Panc1 (cell line): ENCODE measurements around the gene DNAJB8. TPM values are rescaled to one million over a fixed set of nuclear protein-coding genes. Genes with fewer than 3 reads are reported as not detected.

Experiments used
- ATAC-seq: fragments of 200-7000 bp; cut with Tn5 transposase; 2 replicates; pipeline ENCODE4 v1.9.1; 2020; ENCODE audit warnings: mild to moderate bottlenecking, moderate library complexity
- BruUV-seq: library from RNA; stranded (reverse); fragments of 400-500 nt; replicated peaks from 2 replicates; lab custom pipeline; 2021; lab: Mats Ljungman, UMichigan
- CTCF ChIA-PET: fragments of 300-600 bp; sonication (Branson Sonifier 250); formaldehyde crosslinking; loops from one replicate; lab custom pipeline; 2022; ENCODE audit warnings: antibody characterized with exemption; lab: Charles Lee
- POLR2A ChIA-PET: fragments of 300-600 bp; sonication (Branson Sonifier 250); formaldehyde crosslinking; loops from one replicate; lab custom pipeline; 2022; ENCODE audit warnings: antibody characterized with exemption; lab: Charles Lee
- DNase-seq: peaks from one replicate; pipeline ENCODE4 v3.0.0-alpha.2; 2010; ENCODE audit warnings: low read depth, low spot score
- H3K27ac ChIP-seq: 2 replicates; pipeline ENCODE4 v1.5.1; 2011; ENCODE audit warnings: mild to moderate bottlenecking, low read length, inconsistent platforms
- H3K27me3 ChIP-seq: fragments of 200-500 bp; sonication (Bioruptor generic); 2 replicates; pipeline ENCODE4 v1.6.0; 2014; ENCODE audit warnings: low read length, inconsistent platforms; ENCODE audit not compliant: control insufficient read depth, insufficient read depth
- H3K36me3 ChIP-seq: fragments of 200-500 bp; sonication (Bioruptor generic); 2 replicates; pipeline ENCODE4 v1.5.1; 2014; ENCODE audit warnings: inconsistent platforms, mild to moderate bottlenecking, low read length, moderate library complexity; ENCODE audit not compliant: control insufficient read depth, insufficient read depth
- H3K4me1 ChIP-seq: 2 replicates; pipeline ENCODE4 v1.5.1; 2011; ENCODE audit warnings: inconsistent platforms, mild to moderate bottlenecking, low read length, moderate library complexity; ENCODE audit not compliant: control insufficient read depth, insufficient read depth
- H3K4me3 ChIP-seq, 2 experiments: 2 replicates each; pipeline ENCODE4 v1.5.1; 2011 to 2012; ENCODE audit warnings: low read depth in 2 of 2, low read length in 2 of 2, mild to moderate bottlenecking in 2 of 2, inconsistent platforms in 1 of 2, moderate library complexity in 1 of 2
- H3K9me3 ChIP-seq: fragments of 200-500 bp; sonication (Bioruptor generic); 2 replicates; pipeline ENCODE4 v1.5.1; 2014; ENCODE audit warnings: low read depth, mild to moderate bottlenecking, inconsistent platforms, low read length, moderate library complexity; ENCODE audit not compliant: control insufficient read depth, insufficient read depth
- POLR2AphosphoS5 ChIP-seq: IDR thresholded peaks from 2 replicates; pipeline ENCODE4 v1.6.1; 2012; ENCODE audit warnings: mild to moderate bottlenecking, low read depth, low read length, moderate library complexity
- SIN3A ChIP-seq: IDR thresholded peaks from 2 replicates; pipeline ENCODE4 v1.6.1; 2012; ENCODE audit warnings: low read depth, mild to moderate bottlenecking, low read length, moderate library complexity, borderline replicate concordance; ENCODE audit not compliant: insufficient read depth
- TCF7L2 ChIP-seq: IDR thresholded peaks from 2 replicates; pipeline ENCODE4 v1.6.1; 2011; ENCODE audit warnings: mild to moderate bottlenecking, low read depth, low read length, inconsistent platforms
- in situ Hi-C: cut with HindIII; loops from 2 replicates; pipeline ENCODE4 v1.10.0; 2016; ENCODE audit warnings: low sequenced_read_pairs, low pct_unique_long_range_greater_than_20kb
- intact Hi-C: fragments of 100-400 bp; cut with micrococcal nuclease; formaldehyde crosslinking; loops from one replicate; pipeline ENCODE4 v1.10.0; 2022; ENCODE audit not compliant: unreplicated experiment
- total RNA-seq: library from RNA; stranded (reverse); gene quantifications from one replicate; pipeline ENCODE4 v1.2.1, GENCODE V29; 2021; ENCODE audit not compliant: unreplicated experiment
- TF ChIP-seq, protein P1 (sequence below), 2 experiments: IDR thresholded peaks; 2 replicates each; pipeline ENCODE4 v1.6.1; 2011 to 2012; ENCODE audit warnings: low read depth in 2 of 2, control low read depth in 1 of 2, low read length in 1 of 2, mild to moderate bottlenecking in 1 of 2, moderate library complexity in 1 of 2; ENCODE audit not compliant: insufficient read depth in 1 of 2
- TF ChIP-seq, protein P2 (sequence below): fragments of 450-650 bp; IDR thresholded peaks from 2 replicates; pipeline ENCODE4 v1.5.1; 2017; ENCODE audit warnings: mild to moderate bottlenecking

Gene DNAJB8
- total RNA-seq, 1 experiment from 2014 or later: not detected

DNA sequence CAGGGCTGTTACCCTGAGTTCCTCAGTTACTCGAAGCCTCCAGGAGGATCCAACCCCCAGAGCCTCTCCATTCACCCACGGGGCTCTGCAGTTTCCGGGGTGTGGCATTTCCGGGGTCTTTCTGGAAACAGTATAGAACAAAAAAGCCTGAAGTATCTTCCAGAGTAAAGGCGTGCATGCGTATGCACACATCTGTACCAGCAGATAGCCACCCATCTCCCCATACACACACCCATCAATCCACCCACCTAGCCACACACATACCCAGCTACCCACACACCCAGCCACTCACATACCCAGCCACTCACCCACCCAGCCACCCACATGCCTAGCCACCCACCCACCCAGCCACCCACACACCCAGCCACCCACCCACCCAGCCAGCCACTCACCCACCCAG is 2.9 kb upstream of the DNAJB8 start:
- H3K36me3 ChIP-seq: no peaks in the 10 kb centered on the region
- ChIA-PET CTCF (no interaction called here), POLR2A (no interaction called here)
- ATAC-seq (no peak), DNase-seq (no peak)
- in situ Hi-C loops: no loop called here
- BruUV-seq: no TSS peak
- H3K27me3 ChIP-seq: peaks cover 5% of the 10 kb centered on the region; the same call in 1 of the 2 replicates
- H3K4me1 ChIP-seq: no peaks in the 10 kb centered on the region
- TF ChIP-seq, protein P1, sequence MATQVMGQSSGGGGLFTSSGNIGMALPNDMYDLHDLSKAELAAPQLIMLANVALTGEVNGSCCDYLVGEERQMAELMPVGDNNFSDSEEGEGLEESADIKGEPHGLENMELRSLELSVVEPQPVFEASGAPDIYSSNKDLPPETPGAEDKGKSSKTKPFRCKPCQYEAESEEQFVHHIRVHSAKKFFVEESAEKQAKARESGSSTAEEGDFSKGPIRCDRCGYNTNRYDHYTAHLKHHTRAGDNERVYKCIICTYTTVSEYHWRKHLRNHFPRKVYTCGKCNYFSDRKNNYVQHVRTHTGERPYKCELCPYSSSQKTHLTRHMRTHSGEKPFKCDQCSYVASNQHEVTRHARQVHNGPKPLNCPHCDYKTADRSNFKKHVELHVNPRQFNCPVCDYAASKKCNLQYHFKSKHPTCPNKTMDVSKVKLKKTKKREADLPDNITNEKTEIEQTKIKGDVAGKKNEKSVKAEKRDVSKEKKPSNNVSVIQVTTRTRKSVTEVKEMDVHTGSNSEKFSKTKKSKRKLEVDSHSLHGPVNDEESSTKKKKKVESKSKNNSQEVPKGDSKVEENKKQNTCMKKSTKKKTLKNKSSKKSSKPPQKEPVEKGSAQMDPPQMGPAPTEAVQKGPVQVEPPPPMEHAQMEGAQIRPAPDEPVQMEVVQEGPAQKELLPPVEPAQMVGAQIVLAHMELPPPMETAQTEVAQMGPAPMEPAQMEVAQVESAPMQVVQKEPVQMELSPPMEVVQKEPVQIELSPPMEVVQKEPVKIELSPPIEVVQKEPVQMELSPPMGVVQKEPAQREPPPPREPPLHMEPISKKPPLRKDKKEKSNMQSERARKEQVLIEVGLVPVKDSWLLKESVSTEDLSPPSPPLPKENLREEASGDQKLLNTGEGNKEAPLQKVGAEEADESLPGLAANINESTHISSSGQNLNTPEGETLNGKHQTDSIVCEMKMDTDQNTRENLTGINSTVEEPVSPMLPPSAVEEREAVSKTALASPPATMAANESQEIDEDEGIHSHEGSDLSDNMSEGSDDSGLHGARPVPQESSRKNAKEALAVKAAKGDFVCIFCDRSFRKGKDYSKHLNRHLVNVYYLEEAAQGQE (IDR thresholded peaks at IDR 0.05; ENCODE audit: insufficient read depth in 1 of 2, low read depth in 2 of 2, low read length in 1 of 2): no peak
- TF ChIP-seq TCF7L2: no peak
- TF ChIP-seq POLR2AphosphoS5: no peak
- TF ChIP-seq, protein P2, sequence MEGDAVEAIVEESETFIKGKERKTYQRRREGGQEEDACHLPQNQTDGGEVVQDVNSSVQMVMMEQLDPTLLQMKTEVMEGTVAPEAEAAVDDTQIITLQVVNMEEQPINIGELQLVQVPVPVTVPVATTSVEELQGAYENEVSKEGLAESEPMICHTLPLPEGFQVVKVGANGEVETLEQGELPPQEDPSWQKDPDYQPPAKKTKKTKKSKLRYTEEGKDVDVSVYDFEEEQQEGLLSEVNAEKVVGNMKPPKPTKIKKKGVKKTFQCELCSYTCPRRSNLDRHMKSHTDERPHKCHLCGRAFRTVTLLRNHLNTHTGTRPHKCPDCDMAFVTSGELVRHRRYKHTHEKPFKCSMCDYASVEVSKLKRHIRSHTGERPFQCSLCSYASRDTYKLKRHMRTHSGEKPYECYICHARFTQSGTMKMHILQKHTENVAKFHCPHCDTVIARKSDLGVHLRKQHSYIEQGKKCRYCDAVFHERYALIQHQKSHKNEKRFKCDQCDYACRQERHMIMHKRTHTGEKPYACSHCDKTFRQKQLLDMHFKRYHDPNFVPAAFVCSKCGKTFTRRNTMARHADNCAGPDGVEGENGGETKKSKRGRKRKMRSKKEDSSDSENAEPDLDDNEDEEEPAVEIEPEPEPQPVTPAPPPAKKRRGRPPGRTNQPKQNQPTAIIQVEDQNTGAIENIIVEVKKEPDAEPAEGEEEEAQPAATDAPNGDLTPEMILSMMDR: no peak
- TF ChIP-seq SIN3A: no peak
- no peak overlapping the region for H3K4me3 ChIP-seq
- H3K27ac ChIP-seq: no peak overlapping the region
- H3K9me3 ChIP-seq: no peaks in the 10 kb centered on the region
- intact Hi-C loops: no loop called here

DNA sequence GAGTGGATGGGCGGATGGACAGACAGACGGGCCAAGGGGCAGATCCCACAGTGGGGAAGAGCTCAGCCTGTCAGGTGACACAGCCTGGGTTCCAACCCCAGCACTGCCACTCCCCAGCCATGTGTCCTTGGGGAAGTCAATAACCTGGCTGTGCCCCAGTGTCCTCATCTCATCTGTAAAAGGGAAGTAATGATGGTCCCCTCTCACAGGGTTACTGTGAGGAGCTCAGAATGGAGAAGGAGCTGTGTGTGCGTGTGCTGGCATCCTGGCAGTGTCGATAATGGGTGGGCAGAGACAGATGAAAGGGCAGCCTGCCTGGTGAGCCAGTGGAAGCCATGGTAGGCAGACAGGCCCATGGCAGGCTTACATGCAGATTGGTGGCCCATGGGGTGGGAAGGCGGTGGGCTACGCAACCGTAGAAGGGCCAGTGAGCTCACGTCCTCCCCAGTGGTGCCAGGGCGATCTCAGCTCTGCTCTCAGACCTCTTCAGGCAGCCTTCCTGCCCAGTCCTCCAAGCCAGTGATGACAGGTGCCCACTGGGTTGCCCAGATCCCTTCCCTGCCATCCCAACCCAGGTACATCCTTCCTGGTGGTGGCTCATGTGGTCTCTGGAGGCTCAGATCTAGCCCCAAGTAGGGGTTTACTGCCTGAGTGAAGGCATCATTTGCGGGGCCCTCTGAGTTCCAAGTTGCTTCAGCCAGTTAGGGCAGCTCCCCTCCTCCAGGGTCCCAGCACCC is 2.3 kb upstream of the DNAJB8 start:
- peaks cover 5% of the 10 kb centered on the region; the same call in 1 of the 2 replicates for H3K27me3 ChIP-seq
- H3K36me3 ChIP-seq: no peaks in the 10 kb centered on the region
- no peak overlapping the region for H3K27ac ChIP-seq
- ChIA-PET POLR2A (no interaction called here), CTCF (no interaction called here)
- no peak overlapping the region for H3K4me3 ChIP-seq
- in situ Hi-C loops (no loop called here), intact Hi-C loops (no loop called here)
- H3K9me3 ChIP-seq: no peaks in the 10 kb centered on the region
- BruUV-seq: no TSS peak
- ATAC-seq: no peak
- DNase-seq: no peak
- TF ChIP-seq, protein P1 (IDR thresholded peaks at IDR 0.05; ENCODE audit: insufficient read depth in 1 of 2, low read depth in 2 of 2, low read length in 1 of 2): no peak
- TF ChIP-seq, protein P2: no peak
- TF ChIP-seq POLR2AphosphoS5 (no peak), SIN3A (no peak), TCF7L2 (no peak)
- H3K4me1 ChIP-seq: no peaks in the 10 kb centered on the region
